Mammary microvascular endothelial cell (primary cell): Measurements from ENCODE around the gene IGDCC3. TPM values are rescaled to one million over a fixed set of nuclear protein-coding genes. Genes with fewer than 3 reads are reported as not detected.

Experiments
- total RNA-seq: library from RNA; depleted of rRNA; stranded (reverse); fragments of >200 nt; gene quantifications from 2 replicates; pipeline ENCODE4 v1.2.3, GENCODE V29; 2015

The IGDCC3 gene
- not detected in 2 replicates for total RNA-seq

GRCh38 chr15:65377976-65378366 lies at the start of gene IGDCC3:
TSS of gene IGDCC3 (minus strand) at chr15:65378002. CDS start at chr15:65377788, 214 bp downstream.

GRCh38 chr15:65304381-65305149 lies 73.2 kb downstream of the IGDCC3 start, which contains the start of gene RNU5B-1:
TSS of gene RNU5B-1 (plus strand) at chr15:65304677.

GRCh38 chr15:65286704-65287519 lies 90.9 kb downstream of the IGDCC3 start, which contains the start of gene PARP16:
TSS of gene PARP16 (minus strand) at chr15:65286883. CDS start at chr15:65286426, 457 bp downstream.

Other genes starting within 250 kb of the IGDCC3 start
- 17.5 and 18.8 TPM in 2 replicates for gene PDCD7, start 244.2 kb downstream of the IGDCC3 start, total RNA-seq
- 19.3 and 23.5 TPM in 2 replicates for gene CLPX, start 192.7 kb downstream of the IGDCC3 start, total RNA-seq
- gene CILP, start 166.5 kb downstream of the IGDCC3 start, total RNA-seq = not detected in 2 replicates
- 3.4 and 4.9 TPM in 2 replicates for gene PARP16, start 91.1 kb downstream of the IGDCC3 start, total RNA-seq
- not detected in 2 replicates for gene RNU5A-1, start 82.0 kb downstream of the IGDCC3 start, total RNA-seq
- not detected in 2 replicates for gene RNU5B-1, start 73.3 kb downstream of the IGDCC3 start, total RNA-seq
- gene IGDCC4, start 44.9 kb upstream of the IGDCC3 start, total RNA-seq = 0.13 and 0.15 TPM in 2 replicates
- 18.7 and 28.5 TPM in 2 replicates for gene DPP8, start 139.7 kb upstream of the IGDCC3 start, total RNA-seq
- 54.8 and 57.1 TPM in 2 replicates for gene HACD3, start 152.5 kb upstream of the IGDCC3 start, total RNA-seq
- 40.4 and 41.7 TPM in 2 replicates for gene INTS14, start 233.1 kb upstream of the IGDCC3 start, total RNA-seq
- gene SLC24A1, start 243.9 kb upstream of the IGDCC3 start, total RNA-seq = 4.3 and 5.7 TPM in 2 replicates